ENCODE results near the gene GKAP1. TPM values are rescaled to one million over a fixed set of nuclear protein-coding genes. Genes with fewer than 3 reads are reported as not detected.
"Not testable (repeated sequence)": the region's sequence is repeated elsewhere in the genome, so short reads cannot be mapped to it uniquely, and the experiment has no call there.

GKAP1 gene
- total RNA-seq, 1 experiment from 2014 or later = 5.8 TPM

DNA sequence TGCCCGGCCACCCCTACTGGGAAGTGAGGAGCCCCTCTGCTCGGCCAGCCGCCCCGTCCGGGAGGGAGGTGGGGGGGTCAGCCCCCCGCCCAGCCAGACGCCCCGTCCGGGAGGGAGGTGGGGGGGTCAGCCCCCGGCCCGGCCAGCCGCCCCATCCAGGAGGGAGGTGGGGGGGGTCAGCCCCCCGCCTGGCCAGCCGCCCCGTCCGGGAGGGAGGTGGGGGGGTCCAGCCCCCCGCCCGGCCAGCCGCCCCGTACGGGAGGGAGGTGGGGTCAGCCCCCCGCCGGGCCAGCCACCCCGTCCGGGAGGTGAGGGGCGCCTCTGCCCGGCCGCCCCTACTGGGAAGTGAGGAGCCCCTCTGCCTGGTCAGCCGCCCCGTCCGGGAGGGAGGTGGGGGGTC is 13.1 kb downstream of the GKAP1 start:
- CTCF ChIA-PET; DNase-seq (ENCODE audit: unreplicated experiment); H3K4me3 Mint-ChIP-seq (ENCODE audit: unreplicated experiment); POLR2A ChIA-PET; H3K36me3 Mint-ChIP-seq (ENCODE audit: insufficient read depth, unreplicated experiment); H3K27ac Mint-ChIP-seq (ENCODE audit: low read depth, unreplicated experiment); H3K4me1 Mint-ChIP-seq (ENCODE audit: insufficient read depth, unreplicated experiment); H3K9me3 Mint-ChIP-seq (ENCODE audit: unreplicated experiment); intact Hi-C loops (cut with micrococcal nuclease); BruUV-seq (replicated peaks); H3K27me3 Mint-ChIP-seq (ENCODE audit: insufficient read depth, unreplicated experiment): not testable (repeated sequence)

- H3K9me3 Mint-ChIP-seq (ENCODE audit: unreplicated experiment); H3K4me1 Mint-ChIP-seq (ENCODE audit: insufficient read depth, unreplicated experiment); H3K27me3 Mint-ChIP-seq (ENCODE audit: insufficient read depth, unreplicated experiment); intact Hi-C loops (cut with micrococcal nuclease); H3K27ac Mint-ChIP-seq (ENCODE audit: low read depth, unreplicated experiment); H3K4me3 Mint-ChIP-seq (ENCODE audit: unreplicated experiment); H3K36me3 Mint-ChIP-seq (ENCODE audit: insufficient read depth, unreplicated experiment); POLR2A ChIA-PET; CTCF ChIA-PET; BruUV-seq (replicated peaks); DNase-seq (ENCODE audit: unreplicated experiment): not testable (repeated sequence)
Measured at GRCh38 chr9:83803941-83804340, 13.6 kb downstream of the GKAP1 start.

DNA sequence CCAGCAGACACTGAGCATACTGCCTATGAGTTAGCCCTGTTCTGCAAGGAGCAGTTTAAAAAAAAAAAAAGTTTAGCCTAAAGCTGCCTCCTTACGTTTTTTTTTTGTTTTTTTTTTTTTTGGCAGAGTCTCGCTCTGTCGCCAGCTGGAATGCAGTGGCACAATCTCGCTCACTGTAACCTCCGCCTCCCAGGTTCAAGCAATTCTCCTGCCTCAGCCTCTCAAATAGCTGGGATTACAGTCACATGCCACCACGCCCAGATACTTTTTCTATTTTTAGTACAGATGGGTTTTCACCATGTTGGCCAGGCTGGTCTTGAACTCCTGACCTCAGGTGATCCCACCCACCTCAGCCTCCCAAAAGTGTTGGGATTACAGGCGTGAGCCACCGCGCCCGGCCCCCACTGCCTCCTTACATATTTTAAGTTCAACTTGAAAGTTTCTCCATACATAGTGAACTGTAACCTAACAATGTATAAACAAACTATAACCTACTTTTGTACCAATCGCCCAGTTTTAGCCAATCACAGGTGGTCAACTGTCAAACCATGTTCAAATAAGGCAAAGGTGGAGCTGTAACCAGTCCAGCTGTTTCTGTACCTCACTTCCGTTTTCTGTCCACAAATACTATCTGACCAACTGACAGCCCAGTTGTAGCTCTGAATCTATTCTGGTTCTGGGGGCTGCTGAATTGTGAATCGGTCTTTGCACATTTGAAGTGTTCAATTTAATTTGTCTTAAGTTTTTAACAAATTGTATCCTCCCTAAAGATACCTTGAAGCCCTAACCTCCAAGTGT is 17.1 kb downstream of the GKAP1 start:
- no peaks in the 10 kb centered on the region for H3K27me3 Mint-ChIP-seq (ENCODE audit: insufficient read depth, unreplicated experiment)
- POLR2A ChIA-PET = interaction anchor here (1.4 kb wide), 1 partner anchor 92 kb away, joined by 3 read pairs; the partner anchor contains the start of gene UBQLN1
- no TSS peak for BruUV-seq (replicated peaks)
- H3K4me3 Mint-ChIP-seq (ENCODE audit: unreplicated experiment) = no peak overlapping the region
- no peaks in the 10 kb centered on the region for H3K9me3 Mint-ChIP-seq (ENCODE audit: unreplicated experiment)
- DNase-seq (ENCODE audit: unreplicated experiment) = no peak
- TF ChIP-seq, protein P1, sequence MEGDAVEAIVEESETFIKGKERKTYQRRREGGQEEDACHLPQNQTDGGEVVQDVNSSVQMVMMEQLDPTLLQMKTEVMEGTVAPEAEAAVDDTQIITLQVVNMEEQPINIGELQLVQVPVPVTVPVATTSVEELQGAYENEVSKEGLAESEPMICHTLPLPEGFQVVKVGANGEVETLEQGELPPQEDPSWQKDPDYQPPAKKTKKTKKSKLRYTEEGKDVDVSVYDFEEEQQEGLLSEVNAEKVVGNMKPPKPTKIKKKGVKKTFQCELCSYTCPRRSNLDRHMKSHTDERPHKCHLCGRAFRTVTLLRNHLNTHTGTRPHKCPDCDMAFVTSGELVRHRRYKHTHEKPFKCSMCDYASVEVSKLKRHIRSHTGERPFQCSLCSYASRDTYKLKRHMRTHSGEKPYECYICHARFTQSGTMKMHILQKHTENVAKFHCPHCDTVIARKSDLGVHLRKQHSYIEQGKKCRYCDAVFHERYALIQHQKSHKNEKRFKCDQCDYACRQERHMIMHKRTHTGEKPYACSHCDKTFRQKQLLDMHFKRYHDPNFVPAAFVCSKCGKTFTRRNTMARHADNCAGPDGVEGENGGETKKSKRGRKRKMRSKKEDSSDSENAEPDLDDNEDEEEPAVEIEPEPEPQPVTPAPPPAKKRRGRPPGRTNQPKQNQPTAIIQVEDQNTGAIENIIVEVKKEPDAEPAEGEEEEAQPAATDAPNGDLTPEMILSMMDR (IDR thresholded peaks at IDR 0.05; ENCODE audit: unreplicated experiment) = no peak
- no peak overlapping the region for H3K27ac Mint-ChIP-seq (ENCODE audit: low read depth, unreplicated experiment)
- intact Hi-C loops (cut with micrococcal nuclease) = no loop called here
- H3K4me1 Mint-ChIP-seq (ENCODE audit: insufficient read depth, unreplicated experiment) = no peaks in the 10 kb centered on the region
- CTCF ChIA-PET = interaction anchor here (0.5 kb wide), 1 partner anchor 48 kb away, joined by 3 read pairs; no protein-coding TSS in a partner anchor
- H3K36me3 Mint-ChIP-seq (ENCODE audit: insufficient read depth, unreplicated experiment) = no peaks in the 10 kb centered on the region

DNA sequence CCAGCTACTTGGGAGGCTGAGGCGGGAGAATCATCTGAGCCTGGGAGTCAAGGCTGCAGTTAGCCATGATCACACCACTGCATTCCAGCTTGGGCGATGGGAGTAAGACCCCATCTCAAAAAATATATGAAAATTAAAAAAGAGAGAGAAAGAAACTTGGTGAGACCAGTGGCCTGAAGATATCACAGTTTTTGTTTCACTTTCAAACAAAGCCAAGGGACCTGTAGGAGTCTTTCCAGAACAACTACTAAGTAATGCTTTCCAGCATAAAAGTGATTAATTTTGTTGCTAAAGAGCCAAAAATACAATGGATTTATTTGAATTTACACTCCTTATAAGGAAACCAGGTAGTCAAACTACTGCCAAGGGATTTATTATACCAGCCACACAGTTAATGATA is 23.5 kb downstream of the GKAP1 start:
- Mint-ChIP-seq H3K4me3 (ENCODE audit: unreplicated experiment) (no peak overlapping the region), H3K27me3 (ENCODE audit: insufficient read depth, unreplicated experiment) (no peaks in the 10 kb centered on the region), H3K4me1 (ENCODE audit: insufficient read depth, unreplicated experiment) (no peaks in the 10 kb centered on the region), H3K27ac (ENCODE audit: low read depth, unreplicated experiment) (no peak overlapping the region), H3K9me3 (ENCODE audit: unreplicated experiment) (no peaks in the 10 kb centered on the region), H3K36me3 (ENCODE audit: insufficient read depth, unreplicated experiment) (no peaks in the 10 kb centered on the region)
- CTCF ChIA-PET = no interaction called here
- TF ChIP-seq, protein P1 (IDR thresholded peaks at IDR 0.05; ENCODE audit: unreplicated experiment) = no peak
- intact Hi-C loops (cut with micrococcal nuclease) = no loop called here
- BruUV-seq (replicated peaks) = no TSS peak
- POLR2A ChIA-PET = no interaction called here
- DNase-seq (ENCODE audit: unreplicated experiment) = no peak

GRCh38 chr9:83792746-83793145 is 24.8 kb downstream of the GKAP1 start:
- H3K4me1 Mint-ChIP-seq (ENCODE audit: insufficient read depth, unreplicated experiment) = no peaks in the 10 kb centered on the region
- intact Hi-C loops (cut with micrococcal nuclease) = no loop called here
- H3K27me3 Mint-ChIP-seq (ENCODE audit: insufficient read depth, unreplicated experiment) = no peaks in the 10 kb centered on the region
- H3K36me3 Mint-ChIP-seq (ENCODE audit: insufficient read depth, unreplicated experiment) = no peaks in the 10 kb centered on the region
- ChIA-PET POLR2A (no interaction called here), CTCF (interaction anchor here (0.6 kb wide), 1 partner anchor 294 kb away, joined by 3 read pairs; no protein-coding TSS in a partner anchor)
- H3K27ac Mint-ChIP-seq (ENCODE audit: low read depth, unreplicated experiment) = no peak overlapping the region
- no peaks in the 10 kb centered on the region for H3K9me3 Mint-ChIP-seq (ENCODE audit: unreplicated experiment)
- no TSS peak for BruUV-seq (replicated peaks)
- H3K4me3 Mint-ChIP-seq (ENCODE audit: unreplicated experiment) = no peak overlapping the region
- TF ChIP-seq, protein P1 (IDR thresholded peaks at IDR 0.05; ENCODE audit: unreplicated experiment) = no peak
- DNase-seq (ENCODE audit: unreplicated experiment) = no peak

All from MCF 10A (cell line).